GM19395 (cell line): Measurements from ENCODE around the gene C16orf74.

Experiments
- ATAC-seq: cut with Tn5 transposase; IDR thresholded peaks from one replicate; pipeline ENCODE4 v1.9.1; 2021; ENCODE audit warnings: mild to moderate bottlenecking, moderate library complexity; ENCODE audit not compliant: unreplicated experiment

Gene C16orf74

GRCh38 chr16:85659805-85660511 is 90.9 kb downstream of the C16orf74 start:
- ATAC-seq: no peak

- no peak for ATAC-seq
Measured at GRCh38 chr16:85659336-85659735, 91.6 kb downstream of the C16orf74 start.

- ATAC-seq: no peak
Measured at GRCh38 chr16:85658504-85659326, 92.2 kb downstream of the C16orf74 start.

- ATAC-seq: no peak
Measured at GRCh38 chr16:85657996-85658395, 92.9 kb downstream of the C16orf74 start.
